ENCODE results near the gene SLC22A16. TPM values are rescaled to one million over a fixed set of nuclear protein-coding genes. Genes with fewer than 3 reads are reported as not detected.
A peak's percentile ranks its signal among the peaks of the same experiment; 100 is the strongest.
"Not testable (repeated sequence)": the region's sequence is repeated elsewhere in the genome, so short reads cannot be mapped to it uniquely, and the experiment has no call there.

SLC22A16 gene
- polyA plus RNA-seq, 1 of the 3 experiments (the other 2 are of a cell fraction), result not detected

- Histone ChIP-seq H3K9me2 (no peaks in the 10 kb centered on the region), H3K4me1 (ENCODE audit: control insufficient read depth in 1 of 2, insufficient read depth in 2 of 2, low read depth in 1 of 2, low read length in 1 of 2) (no peaks in the 10 kb centered on the region), H3K4me2 (no peak overlapping the region), H3K9ac (no peak overlapping the region), H3K9me3 (no peaks in the 10 kb centered on the region; the same call in 1 of the 2 replicates), H3K79me2 (ENCODE audit: insufficient read depth) (no peaks in the 10 kb centered on the region), H3K4me3 (ENCODE audit: low read depth in 2 of 2, low read length in 1 of 2) (no peak overlapping the region), H2AFZ (ENCODE audit: low read depth) (no peak overlapping the region), H3F3A (replicated peaks; ENCODE audit: insufficient read depth) (no peaks in the 10 kb centered on the region), H4K20me1 (ENCODE audit: insufficient read depth) (no peaks in the 10 kb centered on the region), H3K27me3 (ENCODE audit: insufficient read depth) (no peaks in the 10 kb centered on the region), H3K27ac (ENCODE audit: low read depth in 2 of 2, low read length in 1 of 2) (no peak overlapping the region), H3K36me3 (replicated peaks in 1 of 2; ENCODE audit: control insufficient read depth in 1 of 2, insufficient read depth in 2 of 2, low read length in 1 of 2) (no peaks in the 10 kb centered on the region)
- CTCF ChIA-PET, result interaction anchor here (0.9 to 1.9 kb wide), 3 partner anchors 12 to 38 kb away, joined by 3 to 7 read pairs (median 3); partner anchors contain the start of gene SLC22A16
- TF ChIP-seq GATA2 (CRISPR knock-in tag; IDR thresholded peaks at IDR 0.05), result no peak
- TF ChIP-seq, protein P1, sequence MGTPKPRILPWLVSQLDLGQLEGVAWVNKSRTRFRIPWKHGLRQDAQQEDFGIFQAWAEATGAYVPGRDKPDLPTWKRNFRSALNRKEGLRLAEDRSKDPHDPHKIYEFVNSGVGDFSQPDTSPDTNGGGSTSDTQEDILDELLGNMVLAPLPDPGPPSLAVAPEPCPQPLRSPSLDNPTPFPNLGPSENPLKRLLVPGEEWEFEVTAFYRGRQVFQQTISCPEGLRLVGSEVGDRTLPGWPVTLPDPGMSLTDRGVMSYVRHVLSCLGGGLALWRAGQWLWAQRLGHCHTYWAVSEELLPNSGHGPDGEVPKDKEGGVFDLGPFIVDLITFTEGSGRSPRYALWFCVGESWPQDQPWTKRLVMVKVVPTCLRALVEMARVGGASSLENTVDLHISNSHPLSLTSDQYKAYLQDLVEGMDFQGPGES (IDR thresholded peaks at IDR 0.05; ENCODE audit: low read depth, low read length), result no peak
- TF ChIP-seq RFX5 (IDR thresholded peaks at IDR 0.05; ENCODE audit: low read length), result no peak
- TF ChIP-seq USF1 (IDR thresholded peaks at IDR 0.05; ENCODE audit: borderline replicate concordance, low read depth), result no peak
- TF ChIP-seq NFIC (IDR thresholded peaks at IDR 0.05; ENCODE audit: borderline replicate concordance), result no peak
- no peak for TF ChIP-seq USF2 (IDR thresholded peaks at IDR 0.05; ENCODE audit: borderline replicate concordance, low read depth, low read length)
- TF ChIP-seq JUND (IDR thresholded peaks at IDR 0.05), result no peak
- no peak for TF ChIP-seq MEF2A (IDR thresholded peaks at IDR 0.05; ENCODE audit: borderline replicate concordance, low read depth)
- TF ChIP-seq, protein P2, sequence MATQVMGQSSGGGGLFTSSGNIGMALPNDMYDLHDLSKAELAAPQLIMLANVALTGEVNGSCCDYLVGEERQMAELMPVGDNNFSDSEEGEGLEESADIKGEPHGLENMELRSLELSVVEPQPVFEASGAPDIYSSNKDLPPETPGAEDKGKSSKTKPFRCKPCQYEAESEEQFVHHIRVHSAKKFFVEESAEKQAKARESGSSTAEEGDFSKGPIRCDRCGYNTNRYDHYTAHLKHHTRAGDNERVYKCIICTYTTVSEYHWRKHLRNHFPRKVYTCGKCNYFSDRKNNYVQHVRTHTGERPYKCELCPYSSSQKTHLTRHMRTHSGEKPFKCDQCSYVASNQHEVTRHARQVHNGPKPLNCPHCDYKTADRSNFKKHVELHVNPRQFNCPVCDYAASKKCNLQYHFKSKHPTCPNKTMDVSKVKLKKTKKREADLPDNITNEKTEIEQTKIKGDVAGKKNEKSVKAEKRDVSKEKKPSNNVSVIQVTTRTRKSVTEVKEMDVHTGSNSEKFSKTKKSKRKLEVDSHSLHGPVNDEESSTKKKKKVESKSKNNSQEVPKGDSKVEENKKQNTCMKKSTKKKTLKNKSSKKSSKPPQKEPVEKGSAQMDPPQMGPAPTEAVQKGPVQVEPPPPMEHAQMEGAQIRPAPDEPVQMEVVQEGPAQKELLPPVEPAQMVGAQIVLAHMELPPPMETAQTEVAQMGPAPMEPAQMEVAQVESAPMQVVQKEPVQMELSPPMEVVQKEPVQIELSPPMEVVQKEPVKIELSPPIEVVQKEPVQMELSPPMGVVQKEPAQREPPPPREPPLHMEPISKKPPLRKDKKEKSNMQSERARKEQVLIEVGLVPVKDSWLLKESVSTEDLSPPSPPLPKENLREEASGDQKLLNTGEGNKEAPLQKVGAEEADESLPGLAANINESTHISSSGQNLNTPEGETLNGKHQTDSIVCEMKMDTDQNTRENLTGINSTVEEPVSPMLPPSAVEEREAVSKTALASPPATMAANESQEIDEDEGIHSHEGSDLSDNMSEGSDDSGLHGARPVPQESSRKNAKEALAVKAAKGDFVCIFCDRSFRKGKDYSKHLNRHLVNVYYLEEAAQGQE (IDR thresholded peaks at IDR 0.05; ENCODE audit: low read depth, low read length), result no peak
- no peak for DNase-seq
- 93% methylated on average over 1 of the region's 1 CpG for WGBS (ENCODE audit: low lambda C conversion rate)
- POLR2A ChIA-PET, result no interaction called here
These were observed 17.9 kb downstream of the SLC22A16 start for GRCh38 chr6:110458476-110458875.

GRCh38 chr6:110457567-110458175 lies 18.7 kb downstream of the SLC22A16 start:
- CTCF ChIA-PET, result interaction anchor here (0.9 to 1.9 kb wide), 3 partner anchors 13 to 38 kb away, joined by 3 to 7 read pairs (median 3); partner anchors contain the start of gene SLC22A16
- H3K27ac ChIP-seq (ENCODE audit: low read depth in 2 of 2, low read length in 1 of 2); H3K79me2 ChIP-seq (ENCODE audit: insufficient read depth); POLR2A ChIA-PET; H3K36me3 ChIP-seq (replicated peaks in 1 of 2; ENCODE audit: control insufficient read depth in 1 of 2, insufficient read depth in 2 of 2, low read length in 1 of 2); H3K9me3 ChIP-seq; H2AFZ ChIP-seq (ENCODE audit: low read depth); H3K4me1 ChIP-seq (ENCODE audit: control insufficient read depth in 1 of 2, insufficient read depth in 2 of 2, low read depth in 1 of 2, low read length in 1 of 2); H4K20me1 ChIP-seq (ENCODE audit: insufficient read depth); H3K9me2 ChIP-seq; H3F3A ChIP-seq (replicated peaks; ENCODE audit: insufficient read depth); H3K4me2 ChIP-seq; H3K9ac ChIP-seq; H3K4me3 ChIP-seq (ENCODE audit: low read depth in 2 of 2, low read length in 1 of 2); DNase-seq; H3K27me3 ChIP-seq (ENCODE audit: insufficient read depth): not testable (repeated sequence)
- TF ChIP-seq SMC3 (IDR thresholded peaks at IDR 0.05; ENCODE audit: low read depth, low read length) (0 out of 2 replicates have a peak, but pooled peaks have one; percentile 13), RAD21 (IDR thresholded peaks at IDR 0.05; ENCODE audit: low read length) (0 out of 2 replicates have a peak, but pooled peaks have one; percentile 13)
- TF ChIP-seq, protein P3, sequence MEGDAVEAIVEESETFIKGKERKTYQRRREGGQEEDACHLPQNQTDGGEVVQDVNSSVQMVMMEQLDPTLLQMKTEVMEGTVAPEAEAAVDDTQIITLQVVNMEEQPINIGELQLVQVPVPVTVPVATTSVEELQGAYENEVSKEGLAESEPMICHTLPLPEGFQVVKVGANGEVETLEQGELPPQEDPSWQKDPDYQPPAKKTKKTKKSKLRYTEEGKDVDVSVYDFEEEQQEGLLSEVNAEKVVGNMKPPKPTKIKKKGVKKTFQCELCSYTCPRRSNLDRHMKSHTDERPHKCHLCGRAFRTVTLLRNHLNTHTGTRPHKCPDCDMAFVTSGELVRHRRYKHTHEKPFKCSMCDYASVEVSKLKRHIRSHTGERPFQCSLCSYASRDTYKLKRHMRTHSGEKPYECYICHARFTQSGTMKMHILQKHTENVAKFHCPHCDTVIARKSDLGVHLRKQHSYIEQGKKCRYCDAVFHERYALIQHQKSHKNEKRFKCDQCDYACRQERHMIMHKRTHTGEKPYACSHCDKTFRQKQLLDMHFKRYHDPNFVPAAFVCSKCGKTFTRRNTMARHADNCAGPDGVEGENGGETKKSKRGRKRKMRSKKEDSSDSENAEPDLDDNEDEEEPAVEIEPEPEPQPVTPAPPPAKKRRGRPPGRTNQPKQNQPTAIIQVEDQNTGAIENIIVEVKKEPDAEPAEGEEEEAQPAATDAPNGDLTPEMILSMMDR (IDR thresholded peaks at IDR 0.05), result peak; percentile 41
- WGBS (ENCODE audit: low lambda C conversion rate), result 55% methylated on average over 5 of the region's 8 CpGs

Data from SK-N-SH (cell line).